GM12878 (cell line): ENCODE measurements around the gene HPGD. TPM values are rescaled to one million over a fixed set of nuclear protein-coding genes. Genes with fewer than 3 reads are reported as not detected.

ENCODE experiments used
- ATAC-seq: fragments of 200-7000 bp; cut with Tn5 transposase; 3 replicates; pipeline ENCODE4 v1.9.1; 2020; ENCODE audit warnings: mild to moderate bottlenecking, moderate library complexity
- BruUV-seq: library from RNA; stranded (reverse); fragments of 400-500 nt; replicated peaks from 2 replicates; lab custom pipeline; 2021; lab: Mats Ljungman, UMichigan
- CTCF ChIA-PET: fragments of 300-600 bp; sonication (Branson Sonifier 250); formaldehyde crosslinking; extraction: SDS; loops from one replicate; lab custom pipeline; 2021; ENCODE audit warnings: inconsistent platforms; lab: Yijun Ruan, JAX
- POLR2A ChIA-PET: fragments of 350-600 bp; formaldehyde crosslinking; extraction: SDS; loops from one replicate; lab custom pipeline; 2021; ENCODE audit warnings: inconsistent platforms; lab: Charles Lee
- RAD21 ChIA-PET: fragments of 300-600 bp; sonication (Branson Sonifier 250); formaldehyde crosslinking; loops from one replicate; lab custom pipeline; 2023; ENCODE audit warnings: antibody characterized with exemption; ENCODE audit not compliant: unreplicated experiment; lab: Charles Lee
- SMC1A ChIA-PET: fragments of 300-600 bp; sonication (Branson Sonifier 250); formaldehyde crosslinking; loops from one replicate; lab custom pipeline; 2023; ENCODE audit not compliant: unreplicated experiment, uncharacterized antibody; lab: Charles Lee
- DNase-seq: peaks from one replicate; pipeline ENCODE4 v3.0.0-alpha.2; 2011; ENCODE audit warnings: low read depth, low spot score
- FAIRE-seq: peaks from 3 replicates; lab custom pipeline; 2011; peaks lifted over from hg19 to GRCh38; lab: Jason Lieb, UNC
- H2AFZ ChIP-seq: 2 replicates; pipeline ENCODE4 v1.6.0; 2011; ENCODE audit warnings: low read depth, low read length, control low read depth; ENCODE audit not compliant: control insufficient read depth
- H3K27ac ChIP-seq: 2 replicates; pipeline ENCODE4 v1.5.1; 2011; ENCODE audit warnings: control low read depth; ENCODE audit not compliant: control insufficient read depth, insufficient read depth
- H3K27me3 ChIP-seq, 2 experiments: replicated peaks in 1 of 2; 2 replicates each; pipeline versions ENCODE4 v1.6.0 to v1.6.1; 2011; ENCODE audit warnings: low read length in 1 of 2; ENCODE audit not compliant: control insufficient read depth in 2 of 2, insufficient read depth in 2 of 2
- H3K36me3 ChIP-seq, 2 experiments: 2 replicates each; pipeline ENCODE4 v1.5.1; 2011; ENCODE audit warnings: low read length in 1 of 2; ENCODE audit not compliant: control insufficient read depth in 2 of 2, insufficient read depth in 2 of 2
- H3K4me1 ChIP-seq: 2 replicates; pipeline ENCODE4 v1.6.1; 2011; ENCODE audit warnings: mild to moderate bottlenecking, low read length, moderate library complexity, mixed read lengths; ENCODE audit not compliant: control insufficient read depth, insufficient read depth
- H3K4me2 ChIP-seq: 2 replicates; pipeline ENCODE4 v1.6.0; 2011; ENCODE audit warnings: control low read depth; ENCODE audit not compliant: control insufficient read depth, insufficient read depth
- H3K4me3 ChIP-seq: fragments of 200-600 bp; sonication (generic); 2 replicates; pipeline ENCODE4 v1.5.1; 2016
- H3K79me2 ChIP-seq: 2 replicates; pipeline ENCODE4 v1.6.0; 2011; ENCODE audit warnings: low read length; ENCODE audit not compliant: control insufficient read depth, insufficient read depth
- H3K9ac ChIP-seq: 2 replicates; pipeline ENCODE4 v1.8.0; 2011; ENCODE audit warnings: low read length, control low read depth, mixed read lengths; ENCODE audit not compliant: control insufficient read depth, insufficient read depth
- H3K9me3 ChIP-seq: replicated peaks from 3 replicates; pipeline ENCODE4 v1.5.1; 2011; ENCODE audit warnings: mild to moderate bottlenecking, low read length; ENCODE audit not compliant: control insufficient read depth, insufficient read depth
- H4K20me1 ChIP-seq: 2 replicates; pipeline ENCODE4 v1.6.0; 2011; ENCODE audit not compliant: control insufficient read depth, insufficient read depth
- CTCF ChIP-seq, 3 experiments: IDR thresholded peaks in 2 of 3; conservative IDR thresholded peaks in 1 of 3; 2 replicates each; pipeline ENCODE4 v1.5.1; 2011; ENCODE audit warnings: low read depth in 3 of 3, low read length in 3 of 3, mild to moderate bottlenecking in 3 of 3, control low read depth in 2 of 3, moderate library complexity in 2 of 3, inconsistent platforms in 1 of 3, mixed read lengths in 1 of 3; ENCODE audit not compliant: control insufficient read depth in 2 of 3, insufficient read depth in 1 of 3; ENCODE audit errors: extremely low read depth in 1 of 3
- CUX1 ChIP-seq: IDR thresholded peaks from 2 replicates; pipeline ENCODE4 v1.6.1; 2012; ENCODE audit warnings: improper control_type of control experiment, low read depth, low read length; ENCODE audit not compliant: insufficient replicate concordance
- FOXM1 ChIP-seq: IDR thresholded peaks from 2 replicates; pipeline ENCODE4 v1.6.1; 2012; ENCODE audit warnings: low read depth, mild to moderate bottlenecking, inconsistent platforms, low read length, moderate library complexity
- HDAC6 ChIP-seq: fragments of 200-600 bp; sonication (generic); IDR thresholded peaks from one replicate; pipeline ENCODE4 v1.8.0; 2017; ENCODE audit warnings: antibody characterized with exemption; ENCODE audit not compliant: unreplicated experiment
- PAX8 ChIP-seq: fragments of 450-650 bp; IDR thresholded peaks from 2 replicates; pipeline ENCODE4 v1.6.1; 2017; ENCODE audit warnings: mild to moderate bottlenecking, moderate library complexity
- STAT3 ChIP-seq: IDR thresholded peaks from 2 replicates; pipeline ENCODE4 v1.6.1; 2011; ENCODE audit warnings: low read depth, low read length, improper control_type of control experiment
- YY1 ChIP-seq: IDR thresholded peaks from 2 replicates; pipeline ENCODE4 v1.6.1; 2011; ENCODE audit warnings: low read depth, mild to moderate bottlenecking, low read length
- ZNF207 ChIP-seq: fragments of 450-650 bp; IDR thresholded peaks from 2 replicates; pipeline ENCODE4 v1.6.1; 2014; ENCODE audit warnings: antibody characterized with exemption, mild to moderate bottlenecking, borderline replicate concordance
- WGBS: methylation state at CpG from one replicate; pipeline ENCODE4 v1.1.6; 2016; ENCODE audit warnings: low lambda C conversion rate; ENCODE audit not compliant: insufficient replicate concordance, insufficient coverage; ENCODE audit errors: missing lambda C conversion rate; 5-methylcytosine and 5-hydroxymethylcytosine counted together
- in situ Hi-C: fragments of 300-500 bp; cut with MboI; formaldehyde crosslinking; loops from 9 replicates; pipeline ENCODE4 v1.14.3; 2018; ENCODE audit warnings: mixed read lengths
- intact Hi-C: fragments of 100-400 bp; cut with micrococcal nuclease; formaldehyde crosslinking; loops from one replicate; pipeline ENCODE4 v1.14.2; 2022; ENCODE audit not compliant: unreplicated experiment
- polyA plus RNA-seq, 11 experiments: library from polyadenylated mRNA; depleted of rRNA in 4 of 11; unstranded in 6 of 11; stranded (reverse) in 5 of 11; fragments of >200 nt; fragmentation: Nextera tagmentation in 4 of 11; fragmentation: Illumina TruSeq in 1 of 11; extraction: Ambion mirVana in 4 of 11; extraction: Trizol in 1 of 11; gene quantifications; 1 replicate in 1 of 11; 2 replicates in 10 of 11; pipeline versions ENCODE4 v1.2.1 to v1.2.3, GENCODE V29; 2011 to 2016; ENCODE audit warnings: inconsistent platforms in 2 of 11, missing spikeins in 2 of 11, low read depth in 1 of 11
- total RNA-seq, 4 experiments: library from RNA; depleted of rRNA in 3 of 4; stranded (reverse); fragments of >200 nt in 3 of 4; fragmentation: Illumina TruSeq in 1 of 4; extraction: Trizol in 1 of 4; gene quantifications; 2 replicates each; pipeline versions ENCODE4 v1.2.1 to v1.2.3, GENCODE V29; 2013 to 2021
- TF ChIP-seq, protein P1 (sequence below): fragments of 450-650 bp; IDR thresholded peaks from 2 replicates; pipeline ENCODE4 v1.6.1; 2017; ENCODE audit warnings: borderline replicate concordance
- TF ChIP-seq, protein P2 (sequence below): fragments of 150-350 bp; IDR thresholded peaks from 2 replicates; pipeline ENCODE4 v1.6.1; 2014; ENCODE audit warnings: mild to moderate bottlenecking, low read depth, low read length
- TF ChIP-seq, protein P3 (sequence below): IDR thresholded peaks from 2 replicates; pipeline ENCODE4 v1.6.1; 2012; ENCODE audit warnings: low read length, inconsistent platforms

Gene HPGD
- total and polyA plus RNA-seq, 10 of the 15 experiments (the other 5 are each of a cell fraction or from before 2014, with no cell fraction given): 0.07 to 0.41 (median 0.24) TPM; not detected in 7

DNA sequence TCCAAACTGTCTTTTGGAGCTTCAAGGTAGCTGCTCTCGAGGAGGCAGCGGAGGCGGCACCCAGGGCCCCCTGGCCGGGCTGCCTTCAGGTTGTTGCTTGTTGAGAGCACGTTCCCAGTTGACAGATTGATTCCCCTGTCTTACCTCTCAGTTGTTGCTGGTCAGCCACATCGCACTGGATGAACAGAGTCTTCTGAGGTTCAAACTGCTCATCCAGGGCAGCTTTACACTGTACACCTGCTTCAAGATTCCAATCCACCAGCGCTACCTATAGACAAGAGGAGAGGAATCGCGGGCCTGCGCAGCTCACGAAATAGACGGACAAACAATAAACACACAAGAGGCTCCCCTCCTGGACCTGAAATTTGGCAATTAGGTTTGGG, 497 bp downstream of the HPGD start:
- in situ Hi-C loops: no loop called here
- Histone ChIP-seq H3K9me3 (no peaks in the 10 kb centered on the region), H3K4me1 (no peaks in the 10 kb centered on the region), H3K27ac (no peak overlapping the region), H3K27me3 (peaks cover 9 to 11% of the 10 kb centered on the region in 2 experiments), H3K4me2 (no peak overlapping the region), H3K36me3 (no peaks in the 10 kb centered on the region), H2AFZ (no peak overlapping the region), H3K79me2 (no peaks in the 10 kb centered on the region), H3K4me3 (no peak overlapping the region), H4K20me1 (no peaks in the 10 kb centered on the region), H3K9ac (no peak overlapping the region)
- 15% methylated on average over 12 of the region's 12 CpGs for WGBS
- ChIA-PET POLR2A (no interaction called here), CTCF (no interaction called here), SMC1A (no interaction called here), RAD21 (no interaction called here)
- BruUV-seq: no TSS peak
- ATAC-seq (peak; percentile 47), DNase-seq (no peak), FAIRE-seq (no peak)
- intact Hi-C loops: loop anchor here (5.0 kb wide), 1 partner anchor 111 kb away; no protein-coding TSS in a partner anchor
- TF ChIP-seq, protein P1, sequence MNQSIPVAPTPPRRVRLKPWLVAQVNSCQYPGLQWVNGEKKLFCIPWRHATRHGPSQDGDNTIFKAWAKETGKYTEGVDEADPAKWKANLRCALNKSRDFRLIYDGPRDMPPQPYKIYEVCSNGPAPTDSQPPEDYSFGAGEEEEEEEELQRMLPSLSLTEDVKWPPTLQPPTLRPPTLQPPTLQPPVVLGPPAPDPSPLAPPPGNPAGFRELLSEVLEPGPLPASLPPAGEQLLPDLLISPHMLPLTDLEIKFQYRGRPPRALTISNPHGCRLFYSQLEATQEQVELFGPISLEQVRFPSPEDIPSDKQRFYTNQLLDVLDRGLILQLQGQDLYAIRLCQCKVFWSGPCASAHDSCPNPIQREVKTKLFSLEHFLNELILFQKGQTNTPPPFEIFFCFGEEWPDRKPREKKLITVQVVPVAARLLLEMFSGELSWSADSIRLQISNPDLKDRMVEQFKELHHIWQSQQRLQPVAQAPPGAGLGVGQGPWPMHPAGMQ: no peak
- TF ChIP-seq HDAC6: no peak
- TF ChIP-seq ZNF207: no peak
- no peak for TF ChIP-seq CUX1
- no peak for TF ChIP-seq CTCF (IDR thresholded peaks at IDR 0.05 in 2 of 3, conservative IDR thresholded peaks at IDR 0.05 in 1 of 3; ENCODE audit: control insufficient read depth in 2 of 3, extremely low read depth in 1 of 3, insufficient read depth in 1 of 3, low read depth in 3 of 3, low read length in 3 of 3)
- TF ChIP-seq, protein P2, sequence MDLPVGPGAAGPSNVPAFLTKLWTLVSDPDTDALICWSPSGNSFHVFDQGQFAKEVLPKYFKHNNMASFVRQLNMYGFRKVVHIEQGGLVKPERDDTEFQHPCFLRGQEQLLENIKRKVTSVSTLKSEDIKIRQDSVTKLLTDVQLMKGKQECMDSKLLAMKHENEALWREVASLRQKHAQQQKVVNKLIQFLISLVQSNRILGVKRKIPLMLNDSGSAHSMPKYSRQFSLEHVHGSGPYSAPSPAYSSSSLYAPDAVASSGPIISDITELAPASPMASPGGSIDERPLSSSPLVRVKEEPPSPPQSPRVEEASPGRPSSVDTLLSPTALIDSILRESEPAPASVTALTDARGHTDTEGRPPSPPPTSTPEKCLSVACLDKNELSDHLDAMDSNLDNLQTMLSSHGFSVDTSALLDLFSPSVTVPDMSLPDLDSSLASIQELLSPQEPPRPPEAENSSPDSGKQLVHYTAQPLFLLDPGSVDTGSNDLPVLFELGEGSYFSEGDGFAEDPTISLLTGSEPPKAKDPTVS: no peak
- no peak for TF ChIP-seq PAX8
- TF ChIP-seq, protein P3, sequence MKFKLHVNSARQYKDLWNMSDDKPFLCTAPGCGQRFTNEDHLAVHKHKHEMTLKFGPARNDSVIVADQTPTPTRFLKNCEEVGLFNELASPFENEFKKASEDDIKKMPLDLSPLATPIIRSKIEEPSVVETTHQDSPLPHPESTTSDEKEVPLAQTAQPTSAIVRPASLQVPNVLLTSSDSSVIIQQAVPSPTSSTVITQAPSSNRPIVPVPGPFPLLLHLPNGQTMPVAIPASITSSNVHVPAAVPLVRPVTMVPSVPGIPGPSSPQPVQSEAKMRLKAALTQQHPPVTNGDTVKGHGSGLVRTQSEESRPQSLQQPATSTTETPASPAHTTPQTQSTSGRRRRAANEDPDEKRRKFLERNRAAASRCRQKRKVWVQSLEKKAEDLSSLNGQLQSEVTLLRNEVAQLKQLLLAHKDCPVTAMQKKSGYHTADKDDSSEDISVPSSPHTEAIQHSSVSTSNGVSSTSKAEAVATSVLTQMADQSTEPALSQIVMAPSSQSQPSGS: no peak
- TF ChIP-seq FOXM1: no peak
- TF ChIP-seq YY1: no peak
- TF ChIP-seq STAT3: no peak
